GM12878 (cell line): Measurements from ENCODE around the gene PIEZO2. TPM values are rescaled to one million over a fixed set of nuclear protein-coding genes. Genes with fewer than 3 reads are reported as not detected.

Experiments
- CBX3 ChIP-seq: fragments of 200-600 bp; sonication (generic); IDR thresholded peaks from 2 replicates; pipeline ENCODE4 v1.6.1; 2016; ENCODE audit warnings: low read depth, borderline replicate concordance
- CBX5 ChIP-seq: sonication (generic); IDR thresholded peaks from 2 replicates; pipeline ENCODE4 v1.6.1; 2016; ENCODE audit warnings: low read depth, moderate library complexity, mild to moderate bottlenecking, inconsistent platforms
- CHD4 ChIP-seq: fragments of 200-600 bp; sonication (generic); IDR thresholded peaks from 2 replicates; pipeline ENCODE4 v1.6.1; 2016; ENCODE audit warnings: mild to moderate bottlenecking
- CTCF ChIP-seq, 3 experiments: IDR thresholded peaks in 2 of 3; conservative IDR thresholded peaks in 1 of 3; 2 replicates each; pipeline ENCODE4 v1.5.1; 2011; ENCODE audit warnings: low read depth in 3 of 3, low read length in 3 of 3, mild to moderate bottlenecking in 3 of 3, control low read depth in 2 of 3, moderate library complexity in 2 of 3, inconsistent platforms in 1 of 3, mixed read lengths in 1 of 3; ENCODE audit not compliant: control insufficient read depth in 2 of 3, insufficient read depth in 1 of 3; ENCODE audit errors: extremely low read depth in 1 of 3
- DPF2 ChIP-seq: fragments of 450-650 bp; IDR thresholded peaks from 2 replicates; pipeline ENCODE4 v1.6.1; 2017; ENCODE audit warnings: mild to moderate bottlenecking
- ELK1 ChIP-seq: IDR thresholded peaks from 2 replicates; pipeline ENCODE4 v1.6.1; 2012; ENCODE audit warnings: low read depth, low read length, improper control_type of control experiment
- HDAC6 ChIP-seq: fragments of 200-600 bp; sonication (generic); IDR thresholded peaks from one replicate; pipeline ENCODE4 v1.8.0; 2017; ENCODE audit warnings: antibody characterized with exemption; ENCODE audit not compliant: unreplicated experiment
- HDGF ChIP-seq: fragments of 450-650 bp; IDR thresholded peaks from 2 replicates; pipeline ENCODE4 v1.6.1; 2016; ENCODE audit warnings: antibody characterized with exemption
- HSF1 ChIP-seq: fragments of 150-350 bp; IDR thresholded peaks from 2 replicates; pipeline ENCODE4 v1.6.1; 2014; ENCODE audit warnings: mild to moderate bottlenecking, low read depth, low read length
- MAX ChIP-seq: IDR thresholded peaks from 2 replicates; pipeline ENCODE4 v1.6.1; 2012; ENCODE audit warnings: low read depth, low read length, improper control_type of control experiment
- NR2F1 ChIP-seq: fragments of 450-650 bp; conservative IDR thresholded peaks from 2 replicates; pipeline ENCODE4 v1.6.1; 2017; ENCODE audit warnings: mild to moderate bottlenecking
- POU2F2 ChIP-seq: IDR thresholded peaks from 3 replicates; pipeline ENCODE4 v1.6.1; 2011; ENCODE audit warnings: low read depth, mild to moderate bottlenecking, low read length, borderline replicate concordance
- RBBP5 ChIP-seq: fragments of 200-600 bp; sonication (generic); conservative IDR thresholded peaks from 2 replicates; pipeline ENCODE4 v1.6.1; 2016
- SMAD5 ChIP-seq: IDR thresholded peaks from 2 replicates; pipeline ENCODE4 v1.6.1; 2016; ENCODE audit warnings: antibody characterized with exemption, low read depth
- TBL1XR1 ChIP-seq: IDR thresholded peaks from 2 replicates; pipeline ENCODE4 v1.6.1; 2012; ENCODE audit warnings: low read depth, low read length, improper control_type of control experiment
- YBX1 ChIP-seq: fragments of 450-650 bp; IDR thresholded peaks from 2 replicates; pipeline ENCODE4 v1.6.1; 2016; ENCODE audit warnings: antibody characterized with exemption
- ZNF274 ChIP-seq: IDR thresholded peaks from one replicate; pipeline ENCODE4 v1.8.0; 2011; ENCODE audit not compliant: insufficient read length, insufficient read depth
- polyA plus RNA-seq, 11 experiments: library from polyadenylated mRNA; depleted of rRNA in 4 of 11; unstranded in 6 of 11; stranded (reverse) in 5 of 11; fragments of >200 nt; fragmentation: Nextera tagmentation in 4 of 11; fragmentation: Illumina TruSeq in 1 of 11; extraction: Ambion mirVana in 4 of 11; extraction: Trizol in 1 of 11; gene quantifications; 1 replicate in 1 of 11; 2 replicates in 10 of 11; pipeline versions ENCODE4 v1.2.1 to v1.2.3, GENCODE V29; 2011 to 2016; ENCODE audit warnings: inconsistent platforms in 2 of 11, missing spikeins in 2 of 11, low read depth in 1 of 11
- total RNA-seq, 4 experiments: library from RNA; depleted of rRNA in 3 of 4; stranded (reverse); fragments of >200 nt in 3 of 4; fragmentation: Illumina TruSeq in 1 of 4; extraction: Trizol in 1 of 4; gene quantifications; 2 replicates each; pipeline versions ENCODE4 v1.2.1 to v1.2.3, GENCODE V29; 2013 to 2021

PIEZO2 gene
- total and polyA plus RNA-seq, 10 of the 15 experiments (the other 5 are each of a cell fraction or from before 2014, with no cell fraction given) = 6.7 to 42.3 (median 27.4) TPM

GRCh38 chr18:10950876-10951630 lies 198.3 kb downstream of the PIEZO2 start (continued):
- TF ChIP-seq CTCF (IDR thresholded peaks at IDR 0.05 in 2 of 3, conservative IDR thresholded peaks at IDR 0.05 in 1 of 3; ENCODE audit: control insufficient read depth in 2 of 3, extremely low read depth in 1 of 3, insufficient read depth in 1 of 3, low read depth in 3 of 3, low read length in 3 of 3) (no peak), MAX (no peak), TBL1XR1 (peak; percentile 83), CHD4 (no peak), NR2F1 (no peak), DPF2 (no peak), HDAC6 (no peak), POU2F2 (peak; percentile 90), ELK1 (no peak), YBX1 (no peak), HSF1 (no peak), SMAD5 (peak; percentile 38; the same call in 1 of the 2 replicates), RBBP5 (no peak), HDGF (no peak), ZNF274 (no peak), CBX3 (no peak), CBX5 (0 out of 2 replicates have a peak, but pooled peaks have one; percentile 13)
